ENCODE results near the gene CALML6.

Gene CALML6

GRCh38 chr1:1889090-1889750 is 25.8 kb upstream of the CALML6 start:
- no peak for FAIRE-seq
- TF ChIP-seq POLR2A (IDR thresholded peaks at IDR 0.05; ENCODE audit: low read depth, low read length): no peak
- DNase-seq (ENCODE audit: insufficient read length, low spot score): no peak

GRCh38 chr1:1889847-1890505 is 25.1 kb upstream of the CALML6 start:
- TF ChIP-seq POLR2A (IDR thresholded peaks at IDR 0.05; ENCODE audit: low read depth, low read length): no peak
- no peak for DNase-seq (ENCODE audit: insufficient read length, low spot score)
- FAIRE-seq: no peak

GRCh38 chr1:1890506-1891348 is 24.3 kb upstream of the CALML6 start, which contains the start of gene GNB1:
GNB1 (minus strand) TSS chr1:1891087; CDS start chr1:1825453, 65,634 bp downstream.
- peak; percentile 73 for DNase-seq (ENCODE audit: insufficient read length, low spot score)
- peak; percentile 38; the same call in 1 of the 2 replicates for TF ChIP-seq POLR2A (IDR thresholded peaks at IDR 0.05; ENCODE audit: low read depth, low read length)
- FAIRE-seq: no peak

GRCh38 chr1:1891349-1892078 is 23.5 kb upstream of the CALML6 start:
- TF ChIP-seq POLR2A (IDR thresholded peaks at IDR 0.05; ENCODE audit: low read depth, low read length): peak; percentile 65
- DNase-seq (ENCODE audit: insufficient read length, low spot score): peak; percentile 70
- no peak for FAIRE-seq

GRCh38 chr1:1892079-1892762 is 22.8 kb upstream of the CALML6 start:
- no peak for FAIRE-seq
- DNase-seq (ENCODE audit: insufficient read length, low spot score): no peak
- TF ChIP-seq POLR2A (IDR thresholded peaks at IDR 0.05; ENCODE audit: low read depth, low read length): no peak

- FAIRE-seq (no peak), DNase-seq (ENCODE audit: insufficient read length, low spot score) (no peak)
- TF ChIP-seq POLR2A (IDR thresholded peaks at IDR 0.05; ENCODE audit: low read depth, low read length): no peak
These were observed 22.3 kb upstream of the CALML6 start for GRCh38 chr1:1892763-1893120.

GRCh38 chr1:1893291-1893985 is 21.6 kb upstream of the CALML6 start:
- TF ChIP-seq POLR2A (IDR thresholded peaks at IDR 0.05; ENCODE audit: low read depth, low read length): no peak
- no peak for FAIRE-seq
- DNase-seq (ENCODE audit: insufficient read length, low spot score): no peak

GRCh38 chr1:1893997-1894353 is 21.1 kb upstream of the CALML6 start:
- DNase-seq (ENCODE audit: insufficient read length, low spot score) (no peak), FAIRE-seq (no peak)
- TF ChIP-seq POLR2A (IDR thresholded peaks at IDR 0.05; ENCODE audit: low read depth, low read length): no peak

- no peak for DNase-seq (ENCODE audit: insufficient read length, low spot score)
- no peak for FAIRE-seq
These were observed 20.6 kb upstream of the CALML6 start for GRCh38 chr1:1894354-1895059.

GRCh38 chr1:1895060-1895418 is 20.0 kb upstream of the CALML6 start:
- FAIRE-seq (no peak), DNase-seq (ENCODE audit: insufficient read length, low spot score) (no peak)
- no peak for TF ChIP-seq POLR2A (IDR thresholded peaks at IDR 0.05; ENCODE audit: low read depth, low read length)

More at GRCh38 chr1:1894354-1895059, 20.6 kb upstream of the CALML6 start:
- TF ChIP-seq POLR2A (IDR thresholded peaks at IDR 0.05; ENCODE audit: low read depth, low read length): no peak

GRCh38 chr1:1895456-1896336 is 19.4 kb upstream of the CALML6 start:
- DNase-seq (ENCODE audit: insufficient read length, low spot score) (no peak), FAIRE-seq (no peak)
- TF ChIP-seq POLR2A (IDR thresholded peaks at IDR 0.05; ENCODE audit: low read depth, low read length): no peak

Measured in H54 (cell line).